GM23338 (cell line): Measurements from ENCODE around the gene TMEM150A. TPM values are rescaled to one million over a fixed set of nuclear protein-coding genes. Genes with fewer than 3 reads are reported as not detected.

Experiments
- ATAC-seq: fragments of 200-7000 bp; cut with Tn5 transposase; 3 replicates; pipeline ENCODE4 v1.9.1; 2020
- DNase-seq: peaks from one replicate; pipeline ENCODE4 v3.0.0-alpha.2; 2015; ENCODE audit warnings: low spot score
- H2AFZ ChIP-seq: fragments of 200-600 bp; sonication (generic); 2 replicates; pipeline ENCODE4 v1.8.0; 2016; ENCODE audit warnings: antibody characterized with exemption, mild to moderate bottlenecking, moderate library complexity
- H3F3A ChIP-seq: fragments of 200-600 bp; sonication (generic); replicated peaks from 2 replicates; pipeline ENCODE4 v1.8.0; 2017; ENCODE audit warnings: antibody characterized with exemption, mixed run types, low read depth
- H3K27ac ChIP-seq: fragments of 200-600 bp; sonication (generic); 2 replicates; pipeline ENCODE4 v1.6.1; 2016; ENCODE audit warnings: low read depth
- H3K27me3 ChIP-seq: fragments of 200-600 bp; sonication (generic); 2 replicates; pipeline ENCODE4 v1.8.0; 2016; ENCODE audit warnings: mild to moderate bottlenecking, mixed run types, moderate library complexity; ENCODE audit not compliant: insufficient read depth
- H3K36me3 ChIP-seq: fragments of 200-600 bp; sonication (generic); 2 replicates; pipeline ENCODE4 v1.8.0; 2016; ENCODE audit warnings: mild to moderate bottlenecking; ENCODE audit not compliant: insufficient read depth
- H3K4me1 ChIP-seq: fragments of 200-600 bp; sonication (generic); 2 replicates; pipeline ENCODE4 v1.8.0; 2016; ENCODE audit warnings: mild to moderate bottlenecking, moderate library complexity; ENCODE audit not compliant: insufficient read depth
- H3K4me2 ChIP-seq: fragments of 200-600 bp; sonication (generic); 2 replicates; pipeline ENCODE4 v1.7.1; 2017; ENCODE audit warnings: mixed run types
- H3K4me3 ChIP-seq: fragments of 200-600 bp; sonication (generic); 2 replicates; pipeline ENCODE4 v1.6.1; 2016; ENCODE audit warnings: mixed run types
- H3K79me2 ChIP-seq: fragments of 200-600 bp; sonication (generic); replicated peaks from 2 replicates; pipeline ENCODE4 v1.8.0; 2017; ENCODE audit warnings: mild to moderate bottlenecking; ENCODE audit not compliant: insufficient read depth
- H3K9me2 ChIP-seq: fragments of 200-600 bp; sonication (generic); 2 replicates; pipeline ENCODE4 v1.8.0; 2017; ENCODE audit not compliant: insufficient read depth
- H4K20me1 ChIP-seq: fragments of 200-600 bp; sonication (generic); replicated peaks from 2 replicates; pipeline ENCODE4 v1.8.0; 2017; ENCODE audit warnings: mild to moderate bottlenecking; ENCODE audit not compliant: insufficient read depth
- H3K27ac Mint-ChIP-seq: 2 replicates; pipeline ENCODE4 v1.8.0; 2020; ENCODE audit warnings: inconsistent platforms, mild to moderate bottlenecking, moderate library complexity, mixed read lengths
- H3K27me3 Mint-ChIP-seq: 3 replicates; pipeline ENCODE4 v1.8.0; 2022; ENCODE audit warnings: low read depth, mild to moderate bottlenecking, moderate library complexity, mixed read lengths, inconsistent platforms; ENCODE audit not compliant: insufficient read depth, poor library complexity
- H3K36me3 Mint-ChIP-seq: 3 replicates; pipeline ENCODE4 v1.8.0; 2021; ENCODE audit warnings: low read depth, mild to moderate bottlenecking, inconsistent platforms, moderate library complexity, mixed read lengths
- H3K4me1 Mint-ChIP-seq: 3 replicates; pipeline ENCODE4 v1.8.0; 2020; ENCODE audit warnings: mild to moderate bottlenecking, inconsistent platforms, mixed read lengths
- H3K4me3 Mint-ChIP-seq: 3 replicates; pipeline ENCODE4 v1.8.0; 2021; ENCODE audit warnings: moderate library complexity, mild to moderate bottlenecking, inconsistent platforms, mixed read lengths
- H3K9me3 Mint-ChIP-seq: 3 replicates; pipeline ENCODE4 v1.8.0; 2020; ENCODE audit warnings: moderate library complexity, mild to moderate bottlenecking, inconsistent platforms, mixed read lengths
- CREB1 ChIP-seq: fragments of 250-450 bp; sonication (Bioruptor Pico); IDR thresholded peaks from 2 replicates; pipeline ENCODE4 v1.5.0; 2020; ENCODE audit warnings: low read depth, mild to moderate bottlenecking, moderate library complexity
- CTCF ChIP-seq, 2 experiments: fragments of 200-600 bp in 1 of 2; sonication (generic) in 1 of 2; conservative IDR thresholded peaks; 2 replicates each; pipeline versions ENCODE4 v1.5.1 to v1.6.1; 2016 to 2017; ENCODE audit warnings: antibody characterized with exemption in 2 of 2, low read depth in 2 of 2, mild to moderate bottlenecking in 2 of 2, moderate library complexity in 1 of 2
- ETS1 ChIP-seq: IDR thresholded peaks from 2 replicates; pipeline ENCODE4 v1.6.1; 2016; ENCODE audit warnings: antibody characterized with exemption
- EZH2 ChIP-seq: fragments of 200-600 bp; sonication (generic); IDR thresholded peaks from one replicate; pipeline ENCODE4 v1.8.0; 2017; ENCODE audit warnings: antibody characterized with exemption, mild to moderate bottlenecking, low read depth; ENCODE audit not compliant: unreplicated experiment
- EZH2phosphoT487 ChIP-seq: fragments of 200-600 bp; sonication (generic); IDR thresholded peaks from one replicate; pipeline ENCODE4 v1.8.1; 2018; ENCODE audit warnings: antibody characterized with exemption; ENCODE audit not compliant: unreplicated experiment
- JUNB ChIP-seq: IDR thresholded peaks from one replicate; pipeline ENCODE4 v1.6.1; 2016; ENCODE audit warnings: antibody characterized with exemption; ENCODE audit not compliant: unreplicated experiment
- NANOG ChIP-seq: IDR thresholded peaks from 2 replicates; pipeline ENCODE4 v1.6.1; 2016; ENCODE audit warnings: antibody characterized with exemption, borderline replicate concordance
- POLR2AphosphoS5 ChIP-seq: IDR thresholded peaks from 2 replicates; pipeline ENCODE4 v1.6.1; 2016; ENCODE audit warnings: antibody characterized with exemption, low read depth
- REST ChIP-seq: IDR thresholded peaks from one replicate; pipeline ENCODE4 v1.6.1; 2018; ENCODE audit warnings: antibody characterized with exemption; ENCODE audit not compliant: unreplicated experiment
- STAT1 ChIP-seq: IDR thresholded peaks from one replicate; pipeline ENCODE4 v1.6.1; 2016; ENCODE audit warnings: antibody characterized with exemption; ENCODE audit not compliant: unreplicated experiment
- ZNF114 ChIP-seq: fragments of 250-450 bp; sonication (Bioruptor Pico); IDR thresholded peaks from 2 replicates; pipeline ENCODE4 v1.5.0; 2020; ENCODE audit warnings: mild to moderate bottlenecking, moderate library complexity
- ZNF331 ChIP-seq: fragments of 250-450 bp; sonication (Bioruptor Pico); IDR thresholded peaks from 2 replicates; pipeline ENCODE4 v1.5.0; 2020; ENCODE audit warnings: low read depth, mild to moderate bottlenecking, moderate library complexity
- polyA plus RNA-seq: library from polyadenylated mRNA; unstranded; fragments of >200 nt; fragmentation: Nextera tagmentation; extraction: Ambion mirVana; gene quantifications from 2 replicates; pipeline ENCODE4 v1.2.1, GENCODE V29; 2016
- total RNA-seq: library from RNA; depleted of rRNA; stranded (reverse); fragments of >200 nt; shearing (Covaris generic); gene quantifications from 2 replicates; pipeline ENCODE4 v1.2.3, GENCODE V29; 2014
- TF ChIP-seq, protein P1 (sequence below): fragments of 250-450 bp; sonication (Bioruptor Pico); IDR thresholded peaks from 2 replicates; pipeline ENCODE4 v1.5.0; 2020; ENCODE audit warnings: mild to moderate bottlenecking, moderate library complexity

The TMEM150A gene
- total and polyA plus RNA-seq, 2 experiments from 2014 or later = 16.4 to 27.9 TPM

DNA sequence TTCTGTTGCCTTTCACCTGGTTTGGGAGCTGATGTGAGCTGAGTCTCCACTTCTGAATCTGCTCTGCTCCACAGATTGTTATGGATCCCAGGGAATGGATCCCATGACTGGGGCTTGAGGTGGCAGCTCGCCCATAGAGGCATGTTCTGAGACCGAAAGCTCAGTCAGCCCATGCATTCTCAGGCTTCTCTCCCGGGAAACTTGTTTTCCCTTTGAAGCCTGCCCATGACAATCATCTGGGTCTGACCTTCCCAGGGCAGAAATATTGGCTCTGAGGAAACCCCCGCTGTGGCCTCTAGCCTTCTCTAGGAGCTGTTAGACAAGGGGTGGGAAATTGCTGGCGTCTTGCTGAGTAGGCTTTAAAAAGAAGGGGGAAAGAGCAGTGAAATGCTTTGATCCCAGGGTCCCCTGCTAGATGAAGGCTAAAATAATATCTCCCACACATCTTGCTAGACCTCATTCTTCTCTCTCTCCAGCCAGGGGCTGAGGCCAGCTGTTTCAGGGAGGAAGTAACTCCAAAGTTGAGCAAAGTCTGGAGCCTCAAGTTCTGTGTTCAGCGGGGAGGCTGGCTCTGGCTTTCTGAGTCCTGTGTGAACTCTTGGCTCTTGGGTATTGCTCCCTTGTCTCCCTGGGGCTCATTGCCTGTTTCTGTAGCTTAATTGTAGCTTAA, 23.1 kb downstream of the TMEM150A start:
- ATAC-seq = no peak
- Histone ChIP-seq H4K20me1 (no peaks in the 10 kb centered on the region), H3K4me1 (peaks cover 29% of the 10 kb centered on the region), H3K79me2 (no peaks in the 10 kb centered on the region), H3K4me3 (no peak overlapping the region), H3K9me2 (no peaks in the 10 kb centered on the region), H3K36me3 (no peaks in the 10 kb centered on the region), H3F3A (peaks cover 9% of the 10 kb centered on the region; the same call in 1 of the 2 replicates), H3K27me3 (peaks cover 12% of the 10 kb centered on the region), H2AFZ (no peak overlapping the region), H3K27ac (no peak overlapping the region), H3K4me2 (peak overlapping the region; percentile 82)
- H3K4me3 Mint-ChIP-seq = peak overlapping the region; percentile 85
- peaks cover 30% of the 10 kb centered on the region for H3K4me1 Mint-ChIP-seq
- 0 out of 3 replicates have a peak, but pooled peaks cover 3% of the 10 kb centered on the region for H3K9me3 Mint-ChIP-seq
- peaks cover 20% of the 10 kb centered on the region for H3K27me3 Mint-ChIP-seq
- peak overlapping the region; percentile 61 for H3K27ac Mint-ChIP-seq
- no peak for DNase-seq
- TF ChIP-seq ZNF331 (CRISPR knock-in tag) (no peak), ZNF114 (CRISPR knock-in tag) (no peak), STAT1 (no peak), EZH2phosphoT487 (no peak), POLR2AphosphoS5 (no peak), ETS1 (no peak), NANOG (no peak), CTCF (conservative IDR thresholded peaks at IDR 0.05; ENCODE audit: low read depth in 2 of 2) (no peak), EZH2 (no peak), JUNB (no peak), CREB1 (CRISPR knock-in tag) (no peak), REST (no peak)
- TF ChIP-seq, protein P1, sequence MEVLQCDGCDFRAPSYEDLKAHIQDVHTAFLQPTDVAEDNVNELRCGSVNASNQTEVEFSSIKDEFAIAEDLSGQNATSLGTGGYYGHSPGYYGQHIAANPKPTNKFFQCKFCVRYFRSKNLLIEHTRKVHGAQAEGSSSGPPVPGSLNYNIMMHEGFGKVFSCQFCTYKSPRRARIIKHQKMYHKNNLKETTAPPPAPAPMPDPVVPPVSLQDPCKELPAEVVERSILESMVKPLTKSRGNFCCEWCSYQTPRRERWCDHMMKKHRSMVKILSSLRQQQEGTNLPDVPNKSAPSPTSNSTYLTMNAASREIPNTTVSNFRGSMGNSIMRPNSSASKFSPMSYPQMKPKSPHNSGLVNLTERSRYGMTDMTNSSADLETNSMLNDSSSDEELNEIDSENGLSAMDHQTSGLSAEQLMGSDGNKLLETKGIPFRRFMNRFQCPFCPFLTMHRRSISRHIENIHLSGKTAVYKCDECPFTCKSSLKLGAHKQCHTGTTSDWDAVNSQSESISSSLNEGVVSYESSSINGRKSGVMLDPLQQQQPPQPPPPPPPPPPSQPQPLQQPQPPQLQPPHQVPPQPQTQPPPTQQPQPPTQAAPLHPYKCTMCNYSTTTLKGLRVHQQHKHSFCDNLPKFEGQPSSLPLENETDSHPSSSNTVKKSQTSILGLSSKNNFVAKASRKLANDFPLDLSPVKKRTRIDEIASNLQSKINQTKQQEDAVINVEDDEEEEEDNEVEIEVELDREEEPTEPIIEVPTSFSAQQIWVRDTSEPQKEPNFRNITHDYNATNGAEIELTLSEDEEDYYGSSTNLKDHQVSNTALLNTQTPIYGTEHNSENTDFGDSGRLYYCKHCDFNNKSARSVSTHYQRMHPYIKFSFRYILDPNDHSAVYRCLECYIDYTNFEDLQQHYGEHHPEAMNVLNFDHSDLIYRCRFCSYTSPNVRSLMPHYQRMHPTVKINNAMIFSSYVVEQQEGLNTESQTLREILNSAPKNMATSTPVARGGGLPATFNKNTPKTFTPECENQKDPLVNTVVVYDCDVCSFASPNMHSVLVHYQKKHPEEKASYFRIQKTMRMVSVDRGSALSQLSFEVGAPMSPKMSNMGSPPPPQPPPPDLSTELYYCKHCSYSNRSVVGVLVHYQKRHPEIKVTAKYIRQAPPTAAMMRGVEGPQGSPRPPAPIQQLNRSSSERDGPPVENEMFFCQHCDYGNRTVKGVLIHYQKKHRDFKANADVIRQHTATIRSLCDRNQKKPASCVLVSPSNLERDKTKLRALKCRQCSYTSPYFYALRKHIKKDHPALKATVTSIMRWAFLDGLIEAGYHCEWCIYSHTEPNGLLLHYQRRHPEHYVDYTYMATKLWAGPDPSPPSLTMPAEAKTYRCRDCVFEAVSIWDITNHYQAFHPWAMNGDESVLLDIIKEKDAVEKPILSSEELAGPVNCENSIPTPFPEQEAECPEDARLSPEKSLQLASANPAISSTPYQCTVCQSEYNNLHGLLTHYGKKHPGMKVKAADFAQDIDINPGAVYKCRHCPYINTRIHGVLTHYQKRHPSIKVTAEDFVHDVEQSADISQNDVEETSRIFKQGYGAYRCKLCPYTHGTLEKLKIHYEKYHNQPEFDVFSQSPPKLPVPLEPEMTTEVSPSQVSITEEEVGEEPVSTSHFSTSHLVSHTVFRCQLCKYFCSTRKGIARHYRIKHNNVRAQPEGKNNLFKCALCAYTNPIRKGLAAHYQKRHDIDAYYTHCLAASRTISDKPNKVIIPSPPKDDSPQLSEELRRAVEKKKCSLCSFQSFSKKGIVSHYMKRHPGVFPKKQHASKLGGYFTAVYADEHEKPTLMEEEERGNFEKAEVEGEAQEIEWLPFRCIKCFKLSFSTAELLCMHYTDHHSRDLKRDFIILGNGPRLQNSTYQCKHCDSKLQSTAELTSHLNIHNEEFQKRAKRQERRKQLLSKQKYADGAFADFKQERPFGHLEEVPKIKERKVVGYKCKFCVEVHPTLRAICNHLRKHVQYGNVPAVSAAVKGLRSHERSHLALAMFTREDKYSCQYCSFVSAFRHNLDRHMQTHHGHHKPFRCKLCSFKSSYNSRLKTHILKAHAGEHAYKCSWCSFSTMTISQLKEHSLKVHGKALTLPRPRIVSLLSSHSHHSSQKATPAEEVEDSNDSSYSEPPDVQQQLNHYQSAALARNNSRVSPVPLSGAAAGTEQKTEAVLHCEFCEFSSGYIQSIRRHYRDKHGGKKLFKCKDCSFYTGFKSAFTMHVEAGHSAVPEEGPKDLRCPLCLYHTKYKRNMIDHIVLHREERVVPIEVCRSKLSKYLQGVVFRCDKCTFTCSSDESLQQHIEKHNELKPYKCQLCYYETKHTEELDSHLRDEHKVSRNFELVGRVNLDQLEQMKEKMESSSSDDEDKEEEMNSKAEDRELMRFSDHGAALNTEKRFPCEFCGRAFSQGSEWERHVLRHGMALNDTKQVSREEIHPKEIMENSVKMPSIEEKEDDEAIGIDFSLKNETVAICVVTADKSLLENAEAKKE = no peak
- peaks cover 10% of the 10 kb centered on the region; the same call in 1 of the 3 replicates for H3K36me3 Mint-ChIP-seq
